OCI-LY3 (cell line): ENCODE measurements around the gene PCNX3.

Experiments
- CTCF ChIP-seq: fragments of 200-600, 300-600 bp; sonication (generic); IDR thresholded peaks from 2 replicates; pipeline ENCODE4 v1.5.1; 2014; ENCODE audit warnings: antibody characterized with exemption, low read length, low read depth
- EZH2phosphoT487 ChIP-seq: fragments of 200-600 bp; shearing (Covaris generic); IDR thresholded peaks from 2 replicates; pipeline ENCODE4 v1.6.1; 2018; ENCODE audit warnings: antibody characterized with exemption, mixed run types, low read depth

- TF ChIP-seq EZH2phosphoT487 = no peak
- TF ChIP-seq CTCF = no peak
These were observed 38.5 kb upstream of the PCNX3 start for GRCh38 chr11:65576867-65577755.
